HepG2 (cell line): ENCODE results near the gene RPS2. TPM values are rescaled to one million over a fixed set of nuclear protein-coding genes. Genes with fewer than 3 reads are reported as not detected.

Source experiments
- E2F2 ChIP-seq: sonication (generic); formaldehyde crosslinking; IDR thresholded peaks from 2 replicates; pipeline ENCODE4 v1.4.0; 2020; ENCODE audit warnings: missing genetic modification reagents, borderline replicate concordance
- FOXO1 ChIP-seq: sonication (generic); formaldehyde crosslinking; IDR thresholded peaks from 2 replicates; pipeline ENCODE4 v1.4.0; 2020; ENCODE audit warnings: missing genetic modification reagents
- HMGXB3 ChIP-seq: sonication (generic); formaldehyde crosslinking; IDR thresholded peaks from 2 replicates; pipeline ENCODE4 v1.4.0; 2020; ENCODE audit warnings: missing genetic modification reagents, borderline replicate concordance
- PHF21A ChIP-seq: sonication (generic); formaldehyde crosslinking; IDR thresholded peaks from 2 replicates; pipeline ENCODE4 v1.5.0; 2020; ENCODE audit warnings: mild to moderate bottlenecking, missing genetic modification reagents
- RNF2 ChIP-seq: fragments of 450-650 bp; conservative IDR thresholded peaks from 2 replicates; pipeline ENCODE4 v1.6.1; 2016; ENCODE audit warnings: low read depth
- SKIL ChIP-seq: sonication (generic); formaldehyde crosslinking; IDR thresholded peaks from 2 replicates; pipeline ENCODE4 v1.8.0; 2022; ENCODE audit warnings: missing genetic modification reagents, mild to moderate bottlenecking, moderate library complexity, borderline replicate concordance
- SRF ChIP-seq: IDR thresholded peaks from 2 replicates; pipeline ENCODE4 v1.6.1; 2011; ENCODE audit warnings: mild to moderate bottlenecking, low read depth, low read length, moderate library complexity
- TP53 ChIP-seq: sonication (generic); formaldehyde crosslinking; conservative IDR thresholded peaks from 2 replicates; pipeline ENCODE4 v1.4.0; 2020; ENCODE audit warnings: missing genetic modification reagents
- YY1 ChIP-seq: IDR thresholded peaks from 2 replicates; pipeline ENCODE4 v1.6.1; 2011; ENCODE audit warnings: low read length, low read depth, moderate library complexity, mild to moderate bottlenecking; ENCODE audit not compliant: insufficient read depth, insufficient replicate concordance
- ZNF350 ChIP-seq: sonication (generic); formaldehyde crosslinking; IDR thresholded peaks from 2 replicates; pipeline ENCODE4 v1.4.0; 2020; ENCODE audit warnings: mild to moderate bottlenecking, low read depth, missing genetic modification reagents, borderline replicate concordance
- polyA plus RNA-seq, 8 experiments: library from polyadenylated mRNA; depleted of rRNA in 3 of 8; stranded (reverse) in 7 of 8; unstranded in 1 of 8; fragments of >200 nt; fragmentation: Illumina TruSeq in 4 of 8; extraction: Trizol in 4 of 8; gene quantifications; 2 replicates each; pipeline versions ENCODE4 v1.2.1 to v1.2.3, GENCODE V29; 2011 to 2016; ENCODE audit warnings: low read depth in 4 of 8, missing spikeins in 1 of 8, mixed read lengths in 1 of 8; ENCODE audit not compliant: insufficient read depth in 1 of 8
- total RNA-seq, 5 experiments: library from RNA; depleted of rRNA; stranded (reverse); fragments of >200 nt; fragmentation: Illumina TruSeq; extraction: Trizol; gene quantifications; 2 replicates each; pipeline ENCODE4 v1.2.3, GENCODE V29; 2016; ENCODE audit warnings: low read depth in 1 of 5
- TF ChIP-seq, protein P1 (sequence below): sonication (generic); formaldehyde crosslinking; IDR thresholded peaks from 2 replicates; pipeline ENCODE4 v1.4.0; 2020; ENCODE audit warnings: mild to moderate bottlenecking, missing genetic modification reagents
- TF ChIP-seq, protein P2 (sequence below): sonication (generic); formaldehyde crosslinking; IDR thresholded peaks from 2 replicates; pipeline ENCODE4 v1.8.0; 2022; ENCODE audit warnings: missing genetic modification reagents, mild to moderate bottlenecking, inconsistent platforms, borderline replicate concordance
- TF ChIP-seq, protein P3 (sequence below): IDR thresholded peaks from 2 replicates; pipeline ENCODE4 v1.6.1; 2016

Gene RPS2
- total and polyA plus RNA-seq, 2 of the 13 experiments (the other 11 are each of a cell fraction or from before 2014, with no cell fraction given): 1,908 to 4,514 TPM

DNA sequence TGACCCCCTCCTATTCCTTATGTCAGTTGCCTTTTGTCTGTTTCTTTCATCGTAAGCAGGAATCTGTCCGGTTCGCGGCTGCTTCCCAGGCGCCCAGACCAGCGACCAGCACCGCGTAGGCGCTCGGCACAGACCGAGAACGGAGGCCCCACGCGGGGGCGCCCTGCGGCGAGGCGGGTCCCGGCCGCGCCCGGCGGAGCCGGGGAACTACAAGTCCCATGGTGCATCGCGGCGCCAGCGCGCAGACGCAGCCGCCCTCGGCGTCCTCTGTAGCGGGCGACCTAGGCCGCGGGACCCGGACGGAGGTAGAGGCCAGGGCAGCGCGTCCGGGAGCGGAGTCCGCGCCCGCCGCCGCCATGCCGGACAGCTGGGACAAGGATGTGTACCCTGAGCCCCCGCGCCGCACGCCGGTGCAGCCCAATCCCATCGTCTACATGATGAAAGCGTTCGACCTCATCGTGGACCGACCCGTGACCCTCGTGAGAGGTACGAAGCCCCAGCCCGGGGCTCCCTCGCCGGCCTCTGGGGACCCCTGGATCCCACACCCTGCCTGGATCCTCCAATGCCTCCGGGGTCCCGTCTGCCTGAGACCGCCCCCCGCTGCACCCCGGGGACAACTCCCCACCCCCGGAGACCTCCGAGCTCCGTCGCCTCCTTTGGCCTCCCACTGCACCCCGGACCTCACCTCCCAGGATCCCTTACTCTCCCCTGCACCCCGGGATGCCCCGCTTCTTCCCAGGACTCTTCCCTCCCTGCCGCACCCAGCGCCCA lies 5.2 kb downstream of the RPS2 start, which contains the start of gene NDUFB10 (continued):
- TF ChIP-seq HMGXB3 (CRISPR knock-in tag) (peak; percentile 81), E2F2 (CRISPR knock-in tag) (peak; percentile 33; the same call in 1 of the 2 replicates), TP53 (CRISPR knock-in tag) (0 out of 2 replicates have a peak, but pooled peaks have one; percentile 15), YY1 (peak; percentile 88), PHF21A (CRISPR knock-in tag) (peak; percentile 58), SRF (0 out of 2 replicates have a peak, but pooled peaks have one; percentile 5), ZNF350 (no peak), FOXO1 (CRISPR knock-in tag) (peak; percentile 42; the same call in 1 of the 2 replicates), RNF2 (0 out of 2 replicates have a peak, but pooled peaks have one; percentile 50), SKIL (no peak)
- TF ChIP-seq, protein P1, sequence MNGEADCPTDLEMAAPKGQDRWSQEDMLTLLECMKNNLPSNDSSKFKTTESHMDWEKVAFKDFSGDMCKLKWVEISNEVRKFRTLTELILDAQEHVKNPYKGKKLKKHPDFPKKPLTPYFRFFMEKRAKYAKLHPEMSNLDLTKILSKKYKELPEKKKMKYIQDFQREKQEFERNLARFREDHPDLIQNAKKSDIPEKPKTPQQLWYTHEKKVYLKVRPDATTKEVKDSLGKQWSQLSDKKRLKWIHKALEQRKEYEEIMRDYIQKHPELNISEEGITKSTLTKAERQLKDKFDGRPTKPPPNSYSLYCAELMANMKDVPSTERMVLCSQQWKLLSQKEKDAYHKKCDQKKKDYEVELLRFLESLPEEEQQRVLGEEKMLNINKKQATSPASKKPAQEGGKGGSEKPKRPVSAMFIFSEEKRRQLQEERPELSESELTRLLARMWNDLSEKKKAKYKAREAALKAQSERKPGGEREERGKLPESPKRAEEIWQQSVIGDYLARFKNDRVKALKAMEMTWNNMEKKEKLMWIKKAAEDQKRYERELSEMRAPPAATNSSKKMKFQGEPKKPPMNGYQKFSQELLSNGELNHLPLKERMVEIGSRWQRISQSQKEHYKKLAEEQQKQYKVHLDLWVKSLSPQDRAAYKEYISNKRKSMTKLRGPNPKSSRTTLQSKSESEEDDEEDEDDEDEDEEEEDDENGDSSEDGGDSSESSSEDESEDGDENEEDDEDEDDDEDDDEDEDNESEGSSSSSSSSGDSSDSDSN (CRISPR knock-in tag): peak; percentile 92
- TF ChIP-seq, protein P2, sequence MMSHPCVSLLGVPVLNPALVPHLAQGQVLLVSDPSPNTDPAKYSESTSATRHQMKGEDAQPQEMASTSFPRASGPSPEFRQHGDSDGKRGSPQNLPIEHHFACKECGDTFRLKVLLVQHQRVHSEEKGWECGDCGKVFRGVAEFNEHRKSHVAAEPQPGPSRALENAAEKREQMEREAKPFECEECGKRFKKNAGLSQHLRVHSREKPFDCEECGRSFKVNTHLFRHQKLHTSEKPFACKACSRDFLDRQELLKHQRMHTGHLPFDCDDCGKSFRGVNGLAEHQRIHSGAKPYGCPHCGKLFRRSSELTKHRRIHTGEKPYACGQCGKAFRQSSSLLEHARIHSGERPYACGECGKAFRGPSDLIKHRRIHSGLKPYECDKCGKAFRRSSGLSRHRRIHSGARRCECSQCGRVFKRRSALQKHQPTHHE (CRISPR knock-in tag): peak; percentile 61; the same call in 1 of the 2 replicates
- TF ChIP-seq, protein P3, sequence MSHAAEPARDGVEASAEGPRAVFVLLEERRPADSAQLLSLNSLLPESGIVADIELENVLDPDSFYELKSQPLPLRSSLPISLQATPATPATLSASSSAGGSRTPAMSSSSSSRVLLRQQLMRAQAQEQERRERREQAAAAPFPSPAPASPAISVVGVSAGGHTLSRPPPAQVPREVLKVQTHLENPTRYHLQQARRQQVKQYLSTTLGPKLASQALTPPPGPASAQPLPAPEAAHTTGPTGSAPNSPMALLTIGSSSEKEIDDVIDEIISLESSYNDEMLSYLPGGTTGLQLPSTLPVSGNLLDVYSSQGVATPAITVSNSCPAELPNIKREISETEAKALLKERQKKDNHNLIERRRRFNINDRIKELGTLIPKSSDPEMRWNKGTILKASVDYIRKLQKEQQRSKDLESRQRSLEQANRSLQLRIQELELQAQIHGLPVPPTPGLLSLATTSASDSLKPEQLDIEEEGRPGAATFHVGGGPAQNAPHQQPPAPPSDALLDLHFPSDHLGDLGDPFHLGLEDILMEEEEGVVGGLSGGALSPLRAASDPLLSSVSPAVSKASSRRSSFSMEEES (CRISPR knock-in tag): peak; percentile 13; the same call in 1 of the 2 replicates
